H1 (cell line): ENCODE data around the gene CABP1. TPM values are rescaled to one million over a fixed set of nuclear protein-coding genes. Genes with fewer than 3 reads are reported as not detected.

ENCODE experiments used
- HDAC2 ChIP-seq, 2 experiments: fragments of 300-600 bp in 1 of 2; sonication (generic) in 1 of 2; IDR thresholded peaks; 2 replicates each; pipeline ENCODE4 v1.6.1; 2011 to 2012; ENCODE audit warnings: low read depth in 2 of 2, low read length in 2 of 2, mild to moderate bottlenecking in 2 of 2, moderate library complexity in 2 of 2, borderline replicate concordance in 1 of 2, inconsistent platforms in 1 of 2
- polyA plus RNA-seq, 7 experiments: library from polyadenylated mRNA; depleted of rRNA in 3 of 7; stranded (reverse) in 5 of 7; unstranded in 2 of 7; fragments of >200 nt in 5 of 7; fragments of 200-250 nt in 2 of 7; gene quantifications; 1 replicate in 5 of 7; 2 replicates in 1 of 7; 4 replicates in 1 of 7; pipeline versions ENCODE4 v1.2.1 to v1.2.3, GENCODE V29; 2011 to 2013; ENCODE audit warnings: missing spikeins in 2 of 7, mixed read lengths in 2 of 7
- total RNA-seq: library from RNA; stranded (reverse); fragmentation: NEBNext Ultra II Directional; extraction: Animal tissue kit (Norgen Biotek cat#: 25700); gene quantifications from 2 replicates; pipeline ENCODE4 v1.2.1, GENCODE V29; 2021

The CABP1 gene
- total and polyA plus RNA-seq, 2 of the 8 experiments (the other 6 are each of a cell fraction or from before 2014, with no cell fraction given), result 3.9 to 7.4 TPM

DNA sequence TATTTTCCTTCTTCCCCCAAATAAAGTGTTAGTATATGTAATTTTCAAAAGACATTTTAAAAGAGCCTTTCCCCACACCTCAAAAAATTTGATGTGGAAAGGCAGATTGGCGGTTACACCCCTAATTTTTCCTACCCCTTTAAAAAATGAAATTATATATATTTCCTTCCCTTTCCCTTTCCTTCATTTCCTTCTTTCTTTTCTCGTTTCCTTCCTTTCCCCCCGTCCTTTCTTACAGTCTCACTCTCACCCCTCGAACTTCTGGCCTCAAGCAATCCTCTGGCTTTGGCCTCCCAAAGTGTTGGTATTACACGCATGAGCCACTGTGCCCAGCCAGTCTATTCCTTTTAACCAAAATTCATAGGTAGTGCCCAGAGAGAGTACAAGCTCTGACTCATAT, 65.6 kb downstream of the CABP1 start (continued):
- TF ChIP-seq HDAC2 (IDR thresholded peaks at IDR 0.05; ENCODE audit: borderline replicate concordance in 1 of 2, low read depth in 2 of 2, low read length in 2 of 2), result no peak
